Skin epidermis (tissue), 12 donors: ENCODE measurements around the gene ADAMTS8.

Experiments used
- H3K27ac ChIP-seq, 21 experiments: fragments of 200-600 bp; sonication (generic) in 11 of 21; one replicate each; pipeline ENCODE4 v1.5.0; 2020; ENCODE audit warnings: mild to moderate bottlenecking in 3 of 21, inconsistent platforms in 2 of 21, moderate library complexity in 2 of 21
- H3K4me3 ChIP-seq, 7 experiments: fragments of 200-600 bp; sonication (generic) in 2 of 7; one replicate each; pipeline ENCODE4 v1.5.0; 2020; ENCODE audit warnings: inconsistent platforms in 2 of 7, mild to moderate bottlenecking in 2 of 7, moderate library complexity in 1 of 7

ADAMTS8 gene

DNA sequence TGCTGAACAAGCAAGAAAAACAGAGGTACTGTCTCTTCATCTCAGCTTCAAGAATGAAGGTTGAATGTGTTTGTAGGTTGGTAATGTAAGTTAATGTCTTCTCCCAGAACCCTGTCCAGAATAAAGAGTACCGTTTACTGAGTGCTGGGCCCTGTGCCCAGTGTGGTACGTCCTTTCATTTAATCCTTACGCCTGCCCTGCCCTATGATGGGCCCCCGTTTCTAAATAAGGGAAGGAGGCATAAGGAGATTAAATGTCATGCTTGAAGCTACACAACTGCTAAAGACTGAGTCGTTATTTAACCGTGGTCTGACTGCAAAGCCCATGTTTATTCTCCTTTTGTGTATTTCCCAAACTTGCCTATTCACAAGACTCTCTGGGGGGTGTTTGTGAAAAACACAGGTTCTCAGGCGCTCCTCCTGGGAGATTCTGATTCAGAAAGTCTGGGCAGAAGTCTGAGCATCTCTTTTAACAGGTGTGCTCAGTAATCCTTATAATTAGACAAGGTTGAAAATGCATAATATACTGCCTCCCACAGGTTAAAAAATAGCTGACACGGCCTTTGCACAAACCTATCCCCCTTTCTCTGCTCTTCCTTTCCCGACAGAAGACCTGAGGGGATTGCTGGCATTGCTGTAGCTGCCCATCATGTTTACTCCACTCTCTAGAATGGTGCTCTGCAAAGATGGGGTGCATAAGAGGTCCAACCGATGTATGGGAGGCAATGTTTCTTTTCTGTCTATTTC lies 57.4 kb downstream of the ADAMTS8 start:
- H3K27ac ChIP-seq: no peak overlapping the region

DNA sequence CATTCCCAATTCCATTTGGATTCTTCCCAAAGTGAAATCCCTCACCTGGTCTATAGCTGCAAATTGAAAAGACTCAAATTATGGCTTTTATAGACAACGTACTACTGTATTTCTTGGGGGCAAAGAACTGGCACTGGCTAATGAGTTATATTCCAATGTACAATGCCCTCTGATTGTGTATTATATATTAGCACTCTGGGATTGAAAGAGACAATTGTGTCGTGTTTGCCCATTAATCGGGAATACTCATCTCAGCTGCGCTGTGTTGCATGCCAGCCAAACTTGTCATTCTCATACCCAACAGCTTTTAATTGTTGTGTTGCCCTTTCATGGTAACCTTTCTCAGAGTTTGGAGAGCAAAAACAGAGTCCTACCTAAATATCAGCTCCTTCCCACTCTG lies 58.7 kb downstream of the ADAMTS8 start:
- Histone ChIP-seq H3K27ac (no peak overlapping the region), H3K4me3 (no peak overlapping the region)

More for the DNA sequence above, 57.4 kb downstream of the ADAMTS8 start:
- H3K4me3 ChIP-seq: no peak overlapping the region

DNA sequence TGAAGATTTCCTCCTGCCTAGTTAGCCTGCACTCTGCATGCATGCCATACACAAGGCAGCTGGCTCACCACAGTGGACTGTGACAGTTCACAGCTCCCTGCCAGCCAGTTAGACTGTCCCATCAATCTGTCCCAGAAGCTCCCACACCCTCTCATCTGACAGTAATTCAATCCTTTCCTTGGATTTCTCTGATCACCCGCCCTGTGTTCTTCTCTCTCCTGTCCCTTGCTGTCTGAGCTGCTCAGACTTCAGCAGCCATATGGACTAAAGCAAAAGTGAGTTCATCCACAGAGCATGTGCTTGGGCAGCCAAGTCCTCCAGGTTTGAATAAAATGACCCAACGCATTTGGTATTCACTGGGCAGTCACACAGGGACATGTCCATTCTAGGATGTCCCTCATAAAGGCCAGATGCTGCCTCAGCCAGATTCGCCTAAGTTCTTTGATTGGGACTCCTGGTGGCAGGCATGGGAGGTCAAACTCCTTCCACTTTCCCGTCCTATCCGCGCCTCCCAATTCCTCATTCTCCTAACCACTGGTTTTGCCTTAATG lies 59.2 kb downstream of the ADAMTS8 start:
- H3K27ac ChIP-seq: no peak overlapping the region
- H3K4me3 ChIP-seq: no peak overlapping the region

DNA sequence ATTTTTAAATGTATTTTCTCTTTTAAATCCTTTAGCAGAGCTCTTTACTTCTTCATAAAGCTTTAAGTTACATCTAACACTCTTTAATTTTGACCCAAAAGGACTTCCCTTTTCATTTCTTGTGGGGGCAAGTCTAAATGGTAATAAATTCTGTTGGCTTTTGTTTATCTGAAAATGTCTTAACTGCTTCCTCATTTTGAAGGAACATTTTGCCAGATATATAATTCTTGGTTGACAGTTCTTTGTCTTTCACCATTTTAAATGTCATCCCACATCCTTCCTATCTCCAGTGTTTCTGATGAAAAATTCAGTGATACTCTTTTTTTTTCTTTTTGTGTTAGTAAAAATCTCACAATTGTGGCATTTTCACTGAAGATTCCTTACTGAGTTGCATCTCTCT lies 69.0 kb downstream of the ADAMTS8 start:
- Histone ChIP-seq H3K4me3 (no peak overlapping the region), H3K27ac (no peak overlapping the region)

DNA sequence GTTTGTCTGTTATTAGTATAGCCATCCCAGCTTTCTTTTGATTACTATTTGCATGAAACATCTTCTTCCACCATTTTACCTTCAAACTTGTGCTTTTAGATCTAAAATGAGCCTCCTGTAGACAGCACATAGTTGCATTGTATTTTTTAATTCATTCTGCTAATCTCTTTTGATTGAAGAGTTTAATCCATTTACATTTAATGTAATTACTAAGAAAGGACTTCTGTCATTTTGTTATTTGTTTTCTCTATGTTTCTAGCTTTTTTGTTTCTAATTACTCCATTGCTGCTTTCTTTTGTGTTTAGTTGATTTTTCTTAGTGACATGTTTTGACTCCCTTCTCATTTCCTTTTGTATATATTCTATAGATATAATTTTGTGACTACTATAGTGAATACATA lies 70.0 kb downstream of the ADAMTS8 start:
- no peak overlapping the region for H3K4me3 ChIP-seq
- H3K27ac ChIP-seq: no peak overlapping the region
